HepG2 (cell line): ENCODE results near the gene CUTC. TPM values are rescaled to one million over a fixed set of nuclear protein-coding genes. Genes with fewer than 3 reads are reported as not detected.

Experiments
- ATAC-seq: fragments of 200-7000 bp; cut with Tn5 transposase; 3 replicates; pipeline ENCODE4 v1.9.1; 2020; ENCODE audit warnings: mild to moderate bottlenecking, moderate library complexity
- BruUV-seq: library from RNA; stranded (reverse); fragments of 400-500 nt; replicated peaks from 2 replicates; lab custom pipeline; 2021; lab: Mats Ljungman, UMichigan
- CTCF ChIA-PET: fragments of 300-600 bp; formaldehyde crosslinking; extraction: SDS; loops from one replicate; lab custom pipeline; 2021; ENCODE audit warnings: low total read pairs, inconsistent platforms, low intra/inter-chr PET ratio; lab: Yijun Ruan, JAX
- POLR2A ChIA-PET: fragments of 350-600 bp; sonication (Branson Sonifier 250); formaldehyde crosslinking; loops from one replicate; lab custom pipeline; 2020; ENCODE audit warnings: antibody characterized with exemption, inconsistent platforms; lab: Yijun Ruan, JAX
- DNase-seq: peaks from one replicate; pipeline ENCODE4 v3.0.0-alpha.2; 2015; ENCODE audit warnings: low spot score
- FAIRE-seq: peaks from 3 replicates; lab custom pipeline; 2011; peaks lifted over from hg19 to GRCh38; lab: Jason Lieb, UNC
- H2AFZ ChIP-seq: one replicate; pipeline ENCODE4 v1.6.1; 2011; ENCODE audit warnings: low read length, inconsistent platforms
- H3K27ac ChIP-seq: fragments of 300-600 bp; 3 replicates; pipeline ENCODE4 v1.8.0; 2011; ENCODE audit warnings: mixed run types, mild to moderate bottlenecking, mixed read lengths, low read length, inconsistent platforms; ENCODE audit not compliant: insufficient read depth; ENCODE audit errors: extremely low read length
- H3K27me3 ChIP-seq, 2 experiments: fragments of 200-600 bp in 1 of 2; 2 replicates in 1 of 2; 3 replicates in 1 of 2; pipeline versions ENCODE4 v1.6.0 to v1.8.0; 2011; ENCODE audit warnings: low read length in 2 of 2, mild to moderate bottlenecking in 2 of 2, moderate library complexity in 2 of 2, inconsistent platforms in 1 of 2; ENCODE audit not compliant: insufficient read depth in 2 of 2, control insufficient read depth in 1 of 2
- H3K36me3 ChIP-seq, 2 experiments: fragments of 200-600 bp in 1 of 2; replicated peaks in 1 of 2; 2 replicates in 1 of 2; 3 replicates in 1 of 2; pipeline versions ENCODE4 v1.5.1 to v1.8.0; 2011; ENCODE audit warnings: low read length in 2 of 2, inconsistent platforms in 1 of 2; ENCODE audit not compliant: insufficient read depth in 2 of 2, control insufficient read depth in 1 of 2
- H3K4me1 ChIP-seq: 2 replicates; pipeline ENCODE4 v1.5.1; 2012; ENCODE audit warnings: low read length, inconsistent platforms; ENCODE audit not compliant: insufficient read depth
- H3K4me2 ChIP-seq: 2 replicates; pipeline ENCODE4 v1.6.0; 2011; ENCODE audit warnings: low read depth, low read length, inconsistent platforms
- H3K4me3 ChIP-seq, 3 experiments: fragments of 200-600 bp in 1 of 3; sonication (generic), shearing (Covaris generic) in 1 of 3; replicated peaks in 1 of 3; 2 replicates each; pipeline ENCODE4 v1.5.1; 2011 to 2016; ENCODE audit warnings: low read length in 3 of 3, inconsistent platforms in 2 of 3, low read depth in 2 of 3, mild to moderate bottlenecking in 2 of 3, control low read depth in 1 of 3, mixed read lengths in 1 of 3; ENCODE audit not compliant: insufficient read depth in 1 of 3
- H3K79me2 ChIP-seq: one replicate; pipeline ENCODE4 v1.6.1; 2011; ENCODE audit warnings: low read length, inconsistent platforms; ENCODE audit not compliant: insufficient read depth
- H3K9ac ChIP-seq: 2 replicates; pipeline ENCODE4 v1.6.0; 2011; ENCODE audit warnings: mild to moderate bottlenecking, low read depth, low read length, inconsistent platforms; ENCODE audit not compliant: insufficient read depth
- H3K9me3 ChIP-seq: 2 replicates; pipeline ENCODE4 v1.5.1; 2012; ENCODE audit warnings: mild to moderate bottlenecking, low read length
- H4K20me1 ChIP-seq: 2 replicates; pipeline ENCODE4 v1.6.0; 2011; ENCODE audit warnings: inconsistent platforms, mild to moderate bottlenecking, low read length, moderate library complexity; ENCODE audit not compliant: insufficient read depth
- ADNP ChIP-seq: sonication (generic); formaldehyde crosslinking; IDR thresholded peaks from 2 replicates; pipeline ENCODE4 v1.4.0; 2020; ENCODE audit warnings: missing genetic modification reagents
- FOXC1 ChIP-seq: sonication (generic); formaldehyde crosslinking; IDR thresholded peaks from 2 replicates; pipeline ENCODE4 v1.8.0; 2022; ENCODE audit warnings: mild to moderate bottlenecking, missing genetic modification reagents, borderline replicate concordance
- MED8 ChIP-seq: sonication (generic); formaldehyde crosslinking; IDR thresholded peaks from 2 replicates; pipeline ENCODE4 v1.8.1; 2023; ENCODE audit warnings: mild to moderate bottlenecking, missing genetic modification reagents; ENCODE audit not compliant: insufficient replicate concordance
- ZBTB46 ChIP-seq: sonication (generic); formaldehyde crosslinking; IDR thresholded peaks from 2 replicates; pipeline ENCODE4 v1.4.0; 2020; ENCODE audit warnings: mild to moderate bottlenecking, missing genetic modification reagents, borderline replicate concordance
- ZNF251 ChIP-seq: sonication (generic); formaldehyde crosslinking; IDR thresholded peaks from 2 replicates; pipeline ENCODE4 v1.9.0; 2021; ENCODE audit warnings: mild to moderate bottlenecking, missing genetic modification reagents
- ZNF318 ChIP-seq: sonication (generic); formaldehyde crosslinking; IDR thresholded peaks from 2 replicates; pipeline ENCODE4 v1.4.0; 2020; ENCODE audit warnings: mild to moderate bottlenecking, missing genetic modification reagents
- ZSCAN22 ChIP-seq: sonication (generic); formaldehyde crosslinking; IDR thresholded peaks from 2 replicates; pipeline ENCODE4 v1.4.0; 2020; ENCODE audit warnings: mild to moderate bottlenecking, missing genetic modification reagents
- WGBS: methylation state at CpG from one replicate; pipeline ENCODE4 v1.1.6; 2017; ENCODE audit warnings: low lambda C conversion rate; 5-methylcytosine and 5-hydroxymethylcytosine counted together
- in situ Hi-C: cut with HindIII; loops from 2 replicates; pipeline ENCODE4 v1.10.0; 2017; ENCODE audit warnings: low pct_unique_long_range_greater_than_20kb; ENCODE audit not compliant: extremely low pct_ligation_motif_present
- intact Hi-C: fragments of 100-400 bp; cut with micrococcal nuclease; formaldehyde crosslinking; loops from one replicate; pipeline ENCODE4 v1.10.0; 2022; ENCODE audit not compliant: unreplicated experiment
- polyA plus RNA-seq, 8 experiments: library from polyadenylated mRNA; depleted of rRNA in 3 of 8; stranded (reverse) in 7 of 8; unstranded in 1 of 8; fragments of >200 nt; fragmentation: Illumina TruSeq in 4 of 8; extraction: Trizol in 4 of 8; gene quantifications; 2 replicates each; pipeline versions ENCODE4 v1.2.1 to v1.2.3, GENCODE V29; 2011 to 2016; ENCODE audit warnings: low read depth in 4 of 8, missing spikeins in 1 of 8, mixed read lengths in 1 of 8; ENCODE audit not compliant: insufficient read depth in 1 of 8
- total RNA-seq, 5 experiments: library from RNA; depleted of rRNA; stranded (reverse); fragments of >200 nt; fragmentation: Illumina TruSeq; extraction: Trizol; gene quantifications; 2 replicates each; pipeline ENCODE4 v1.2.3, GENCODE V29; 2016; ENCODE audit warnings: low read depth in 1 of 5

The CUTC gene
- total and polyA plus RNA-seq, 2 of the 13 experiments (the other 11 are each of a cell fraction or from before 2014, with no cell fraction given): 22.3 to 25.8 TPM

GRCh38 chr10:99761365-99761764, 29.3 kb downstream of the CUTC start:
- BruUV-seq: no TSS peak
- Histone ChIP-seq H3K4me1 (peaks cover 30% of the 10 kb centered on the region), H4K20me1 (no peaks in the 10 kb centered on the region), H3K4me3 (no peak overlapping the region), H3K9ac (no peak overlapping the region), H3K9me3 (no peaks in the 10 kb centered on the region), H3K79me2 (no peaks in the 10 kb centered on the region), H3K27ac (peak overlapping the region; percentile 29), H3K36me3 (peaks cover 7 to 10% of the 10 kb centered on the region in 2 experiments; a peak in 2 of 5 replicates), H3K27me3 (no peaks in the 10 kb centered on the region), H2AFZ (no peak overlapping the region), H3K4me2 (no peak overlapping the region)
- ChIA-PET CTCF (no interaction called here), POLR2A (no interaction called here)
- DNase-seq: no peak
- in situ Hi-C loops (no loop called here), intact Hi-C loops (no loop called here)
- FAIRE-seq: no peak
- TF ChIP-seq ZBTB46 (CRISPR knock-in tag) (no peak), MED8 (CRISPR knock-in tag) (no peak), ZSCAN22 (CRISPR knock-in tag) (0 out of 2 replicates have a peak, but pooled peaks have one; percentile 26)
- peak; percentile 56 for ATAC-seq

- no peak overlapping the region for H2AFZ ChIP-seq
- intact Hi-C loops: no loop called here
- no peaks in the 10 kb centered on the region for H4K20me1 ChIP-seq
- H3K27ac ChIP-seq: no peak overlapping the region
- H3K4me3 ChIP-seq: no peak overlapping the region
- no peak overlapping the region for H3K4me2 ChIP-seq
- H3K9me3 ChIP-seq: no peaks in the 10 kb centered on the region
- FAIRE-seq (no peak), DNase-seq (no peak), ATAC-seq (no peak)
- H3K36me3 ChIP-seq: no peaks in the 10 kb centered on the region
- no peak overlapping the region for H3K9ac ChIP-seq
- POLR2A ChIA-PET: interaction anchor here (0.7 to 1.0 kb wide), 2 partner anchors 11 to 175 kb away, joined by 3 to 6 read pairs; no protein-coding TSS in a partner anchor
- WGBS: over 99% methylated on average over 4 of the region's 4 CpGs
- no peaks in the 10 kb centered on the region for H3K27me3 ChIP-seq
- CTCF ChIA-PET: no interaction called here
- BruUV-seq: no TSS peak
- peaks cover 34% of the 10 kb centered on the region for H3K4me1 ChIP-seq
- H3K79me2 ChIP-seq: no peaks in the 10 kb centered on the region
- in situ Hi-C loops: no loop called here
- TF ChIP-seq ZNF251 (CRISPR knock-in tag) (no peak), ADNP (CRISPR knock-in tag) (no peak), ZNF318 (CRISPR knock-in tag) (no peak), FOXC1 (CRISPR knock-in tag) (no peak)
These were observed 33.8 kb downstream of the CUTC start for GRCh38 chr10:99765672-99766301.
